ENCODE measurements around the gene IST1. TPM values are rescaled to one million over a fixed set of nuclear protein-coding genes. Genes with fewer than 3 reads are reported as not detected.

Gene IST1
- total and polyA plus RNA-seq, 9 of the 15 experiments (the other 6 are each of a cell fraction or from before 2014, with no cell fraction given): 135 to 334 (median 188) TPM

DNA sequence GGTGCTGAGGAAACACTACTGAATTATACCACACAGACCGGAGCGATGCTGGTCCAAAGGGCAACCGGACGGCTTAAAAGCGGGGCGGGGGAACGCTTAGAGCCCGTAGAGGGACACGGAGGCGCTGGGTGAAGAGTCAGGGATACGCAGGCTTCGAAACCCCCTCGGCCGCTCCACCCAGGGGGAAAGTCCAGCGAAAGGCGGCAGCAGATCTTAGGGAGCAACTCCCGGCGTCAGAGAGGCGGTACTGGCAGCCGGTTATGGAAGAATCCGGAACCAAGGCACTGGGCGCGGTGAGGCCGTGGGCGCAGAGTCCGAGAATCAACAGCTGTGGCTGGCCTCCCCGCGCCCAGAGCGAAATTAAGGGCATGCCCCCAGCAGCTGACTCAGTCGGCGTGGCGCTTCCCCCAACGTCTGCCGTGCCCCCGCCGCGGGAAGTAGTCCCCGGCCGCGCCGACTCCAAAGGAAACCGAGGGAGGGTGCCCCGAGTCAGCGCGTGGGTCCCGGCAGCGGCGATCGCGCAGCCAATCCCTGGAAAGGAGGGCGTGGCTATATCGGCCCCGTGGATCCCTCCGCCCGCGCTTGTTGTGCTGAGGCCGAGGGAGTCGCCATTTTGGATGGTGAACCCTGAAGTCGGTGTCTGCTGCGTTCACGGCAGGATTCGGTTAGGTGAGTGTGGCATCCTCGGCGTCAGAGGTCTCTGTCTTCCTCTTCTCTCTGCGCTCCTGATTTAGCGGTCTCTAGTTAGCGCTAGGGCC lies at the start of gene IST1 (continued):
- TF ChIP-seq, protein P1, sequence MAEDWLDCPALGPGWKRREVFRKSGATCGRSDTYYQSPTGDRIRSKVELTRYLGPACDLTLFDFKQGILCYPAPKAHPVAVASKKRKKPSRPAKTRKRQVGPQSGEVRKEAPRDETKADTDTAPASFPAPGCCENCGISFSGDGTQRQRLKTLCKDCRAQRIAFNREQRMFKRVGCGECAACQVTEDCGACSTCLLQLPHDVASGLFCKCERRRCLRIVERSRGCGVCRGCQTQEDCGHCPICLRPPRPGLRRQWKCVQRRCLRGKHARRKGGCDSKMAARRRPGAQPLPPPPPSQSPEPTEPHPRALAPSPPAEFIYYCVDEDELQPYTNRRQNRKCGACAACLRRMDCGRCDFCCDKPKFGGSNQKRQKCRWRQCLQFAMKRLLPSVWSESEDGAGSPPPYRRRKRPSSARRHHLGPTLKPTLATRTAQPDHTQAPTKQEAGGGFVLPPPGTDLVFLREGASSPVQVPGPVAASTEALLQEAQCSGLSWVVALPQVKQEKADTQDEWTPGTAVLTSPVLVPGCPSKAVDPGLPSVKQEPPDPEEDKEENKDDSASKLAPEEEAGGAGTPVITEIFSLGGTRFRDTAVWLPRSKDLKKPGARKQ (CRISPR knock-in tag; IDR thresholded peaks at IDR 0.05): no peak
- TF ChIP-seq, protein P2, sequence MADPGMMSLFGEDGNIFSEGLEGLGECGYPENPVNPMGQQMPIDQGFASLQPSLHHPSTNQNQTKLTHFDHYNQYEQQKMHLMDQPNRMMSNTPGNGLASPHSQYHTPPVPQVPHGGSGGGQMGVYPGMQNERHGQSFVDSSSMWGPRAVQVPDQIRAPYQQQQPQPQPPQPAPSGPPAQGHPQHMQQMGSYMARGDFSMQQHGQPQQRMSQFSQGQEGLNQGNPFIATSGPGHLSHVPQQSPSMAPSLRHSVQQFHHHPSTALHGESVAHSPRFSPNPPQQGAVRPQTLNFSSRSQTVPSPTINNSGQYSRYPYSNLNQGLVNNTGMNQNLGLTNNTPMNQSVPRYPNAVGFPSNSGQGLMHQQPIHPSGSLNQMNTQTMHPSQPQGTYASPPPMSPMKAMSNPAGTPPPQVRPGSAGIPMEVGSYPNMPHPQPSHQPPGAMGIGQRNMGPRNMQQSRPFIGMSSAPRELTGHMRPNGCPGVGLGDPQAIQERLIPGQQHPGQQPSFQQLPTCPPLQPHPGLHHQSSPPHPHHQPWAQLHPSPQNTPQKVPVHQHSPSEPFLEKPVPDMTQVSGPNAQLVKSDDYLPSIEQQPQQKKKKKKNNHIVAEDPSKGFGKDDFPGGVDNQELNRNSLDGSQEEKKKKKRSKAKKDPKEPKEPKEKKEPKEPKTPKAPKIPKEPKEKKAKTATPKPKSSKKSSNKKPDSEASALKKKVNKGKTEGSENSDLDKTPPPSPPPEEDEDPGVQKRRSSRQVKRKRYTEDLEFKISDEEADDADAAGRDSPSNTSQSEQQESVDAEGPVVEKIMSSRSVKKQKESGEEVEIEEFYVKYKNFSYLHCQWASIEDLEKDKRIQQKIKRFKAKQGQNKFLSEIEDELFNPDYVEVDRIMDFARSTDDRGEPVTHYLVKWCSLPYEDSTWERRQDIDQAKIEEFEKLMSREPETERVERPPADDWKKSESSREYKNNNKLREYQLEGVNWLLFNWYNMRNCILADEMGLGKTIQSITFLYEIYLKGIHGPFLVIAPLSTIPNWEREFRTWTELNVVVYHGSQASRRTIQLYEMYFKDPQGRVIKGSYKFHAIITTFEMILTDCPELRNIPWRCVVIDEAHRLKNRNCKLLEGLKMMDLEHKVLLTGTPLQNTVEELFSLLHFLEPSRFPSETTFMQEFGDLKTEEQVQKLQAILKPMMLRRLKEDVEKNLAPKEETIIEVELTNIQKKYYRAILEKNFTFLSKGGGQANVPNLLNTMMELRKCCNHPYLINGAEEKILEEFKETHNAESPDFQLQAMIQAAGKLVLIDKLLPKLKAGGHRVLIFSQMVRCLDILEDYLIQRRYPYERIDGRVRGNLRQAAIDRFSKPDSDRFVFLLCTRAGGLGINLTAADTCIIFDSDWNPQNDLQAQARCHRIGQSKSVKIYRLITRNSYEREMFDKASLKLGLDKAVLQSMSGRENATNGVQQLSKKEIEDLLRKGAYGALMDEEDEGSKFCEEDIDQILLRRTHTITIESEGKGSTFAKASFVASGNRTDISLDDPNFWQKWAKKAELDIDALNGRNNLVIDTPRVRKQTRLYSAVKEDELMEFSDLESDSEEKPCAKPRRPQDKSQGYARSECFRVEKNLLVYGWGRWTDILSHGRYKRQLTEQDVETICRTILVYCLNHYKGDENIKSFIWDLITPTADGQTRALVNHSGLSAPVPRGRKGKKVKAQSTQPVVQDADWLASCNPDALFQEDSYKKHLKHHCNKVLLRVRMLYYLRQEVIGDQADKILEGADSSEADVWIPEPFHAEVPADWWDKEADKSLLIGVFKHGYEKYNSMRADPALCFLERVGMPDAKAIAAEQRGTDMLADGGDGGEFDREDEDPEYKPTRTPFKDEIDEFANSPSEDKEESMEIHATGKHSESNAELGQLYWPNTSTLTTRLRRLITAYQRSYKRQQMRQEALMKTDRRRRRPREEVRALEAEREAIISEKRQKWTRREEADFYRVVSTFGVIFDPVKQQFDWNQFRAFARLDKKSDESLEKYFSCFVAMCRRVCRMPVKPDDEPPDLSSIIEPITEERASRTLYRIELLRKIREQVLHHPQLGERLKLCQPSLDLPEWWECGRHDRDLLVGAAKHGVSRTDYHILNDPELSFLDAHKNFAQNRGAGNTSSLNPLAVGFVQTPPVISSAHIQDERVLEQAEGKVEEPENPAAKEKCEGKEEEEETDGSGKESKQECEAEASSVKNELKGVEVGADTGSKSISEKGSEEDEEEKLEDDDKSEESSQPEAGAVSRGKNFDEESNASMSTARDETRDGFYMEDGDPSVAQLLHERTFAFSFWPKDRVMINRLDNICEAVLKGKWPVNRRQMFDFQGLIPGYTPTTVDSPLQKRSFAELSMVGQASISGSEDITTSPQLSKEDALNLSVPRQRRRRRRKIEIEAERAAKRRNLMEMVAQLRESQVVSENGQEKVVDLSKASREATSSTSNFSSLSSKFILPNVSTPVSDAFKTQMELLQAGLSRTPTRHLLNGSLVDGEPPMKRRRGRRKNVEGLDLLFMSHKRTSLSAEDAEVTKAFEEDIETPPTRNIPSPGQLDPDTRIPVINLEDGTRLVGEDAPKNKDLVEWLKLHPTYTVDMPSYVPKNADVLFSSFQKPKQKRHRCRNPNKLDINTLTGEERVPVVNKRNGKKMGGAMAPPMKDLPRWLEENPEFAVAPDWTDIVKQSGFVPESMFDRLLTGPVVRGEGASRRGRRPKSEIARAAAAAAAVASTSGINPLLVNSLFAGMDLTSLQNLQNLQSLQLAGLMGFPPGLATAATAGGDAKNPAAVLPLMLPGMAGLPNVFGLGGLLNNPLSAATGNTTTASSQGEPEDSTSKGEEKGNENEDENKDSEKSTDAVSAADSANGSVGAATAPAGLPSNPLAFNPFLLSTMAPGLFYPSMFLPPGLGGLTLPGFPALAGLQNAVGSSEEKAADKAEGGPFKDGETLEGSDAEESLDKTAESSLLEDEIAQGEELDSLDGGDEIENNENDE (IDR thresholded peaks at IDR 0.05; ENCODE audit: low read depth, low read length): no peak
- no peak for TF ChIP-seq RBM15 (IDR thresholded peaks at IDR 0.05; ENCODE audit: insufficient read depth, low read length)
- TF ChIP-seq GABPB2 (CRISPR knock-in tag; conservative IDR thresholded peaks at IDR 0.05): no peak
- TF ChIP-seq, protein P3, sequence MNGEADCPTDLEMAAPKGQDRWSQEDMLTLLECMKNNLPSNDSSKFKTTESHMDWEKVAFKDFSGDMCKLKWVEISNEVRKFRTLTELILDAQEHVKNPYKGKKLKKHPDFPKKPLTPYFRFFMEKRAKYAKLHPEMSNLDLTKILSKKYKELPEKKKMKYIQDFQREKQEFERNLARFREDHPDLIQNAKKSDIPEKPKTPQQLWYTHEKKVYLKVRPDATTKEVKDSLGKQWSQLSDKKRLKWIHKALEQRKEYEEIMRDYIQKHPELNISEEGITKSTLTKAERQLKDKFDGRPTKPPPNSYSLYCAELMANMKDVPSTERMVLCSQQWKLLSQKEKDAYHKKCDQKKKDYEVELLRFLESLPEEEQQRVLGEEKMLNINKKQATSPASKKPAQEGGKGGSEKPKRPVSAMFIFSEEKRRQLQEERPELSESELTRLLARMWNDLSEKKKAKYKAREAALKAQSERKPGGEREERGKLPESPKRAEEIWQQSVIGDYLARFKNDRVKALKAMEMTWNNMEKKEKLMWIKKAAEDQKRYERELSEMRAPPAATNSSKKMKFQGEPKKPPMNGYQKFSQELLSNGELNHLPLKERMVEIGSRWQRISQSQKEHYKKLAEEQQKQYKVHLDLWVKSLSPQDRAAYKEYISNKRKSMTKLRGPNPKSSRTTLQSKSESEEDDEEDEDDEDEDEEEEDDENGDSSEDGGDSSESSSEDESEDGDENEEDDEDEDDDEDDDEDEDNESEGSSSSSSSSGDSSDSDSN (IDR thresholded peaks at IDR 0.05; ENCODE audit: borderline replicate concordance in 1 of 2, low read depth in 2 of 2, low read length in 2 of 2): peak; percentile 12 to 45; a peak in 1 of 4 replicates
- TF ChIP-seq ATF1 (CRISPR knock-in tag; IDR thresholded peaks at IDR 0.05): peak; percentile 66
- peak; percentile 95 for TF ChIP-seq ATF1 (tag; IDR thresholded peaks at IDR 0.05)
- TF ChIP-seq HNRNPL (IDR thresholded peaks at IDR 0.05; ENCODE audit: low read depth, low read length): peak; percentile 93
- peak; percentile 62 for TF ChIP-seq BHLHE40 (IDR thresholded peaks at IDR 0.05; ENCODE audit: low read length)
- peak; percentile 92 for TF ChIP-seq L3MBTL2 (IDR thresholded peaks at IDR 0.05)

All from K562 (cell line).